UCSD-AML1 (cell line): ENCODE data around the gene RHEB.

Experiments used
- DNase-seq: peaks from one replicate; lab custom pipeline; 2025; ENCODE audit not compliant: unreplicated experiment; lab: John Stamatoyannopoulos, UW

Gene RHEB

DNA sequence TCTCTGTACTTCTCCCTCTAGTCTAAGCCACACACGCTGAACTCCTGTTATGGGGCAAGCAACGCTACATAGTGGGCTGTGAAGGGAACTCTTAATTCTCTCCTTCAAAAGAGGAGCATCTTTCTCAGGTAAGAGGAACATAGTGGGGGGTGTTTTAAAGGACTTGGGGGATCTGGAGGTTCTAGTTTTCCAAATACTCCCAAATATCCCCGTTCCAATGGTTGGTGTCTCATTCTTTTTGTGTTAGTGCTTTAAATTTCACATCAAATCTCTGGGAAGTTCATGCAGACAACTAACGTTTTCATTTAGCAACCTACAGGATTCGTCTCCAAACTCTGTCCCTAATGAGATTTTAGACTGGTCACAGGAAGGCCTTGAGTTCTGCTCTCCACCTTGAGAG is 97.5 kb downstream of the RHEB start:
- no peak for DNase-seq

DNA sequence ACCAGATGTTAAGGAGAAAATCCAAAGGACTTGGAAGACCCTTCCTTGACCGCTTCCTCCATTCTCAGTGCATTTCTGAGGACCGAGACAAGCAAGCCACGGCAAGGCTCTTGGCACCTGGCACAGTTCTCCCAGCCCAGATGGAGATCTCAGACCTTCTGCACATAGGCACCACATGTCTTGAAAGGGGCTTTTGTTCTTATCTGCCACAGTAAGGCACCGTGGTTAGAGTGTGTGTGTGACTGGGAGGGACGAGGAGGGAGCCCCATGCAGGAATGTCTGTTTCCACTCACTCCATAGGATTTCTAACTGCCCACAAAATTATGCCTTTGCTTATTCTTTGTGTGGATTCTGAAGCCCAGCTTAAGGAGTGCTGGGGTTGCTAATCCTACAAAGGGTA is 99.6 kb downstream of the RHEB start:
- no peak for DNase-seq

DNA sequence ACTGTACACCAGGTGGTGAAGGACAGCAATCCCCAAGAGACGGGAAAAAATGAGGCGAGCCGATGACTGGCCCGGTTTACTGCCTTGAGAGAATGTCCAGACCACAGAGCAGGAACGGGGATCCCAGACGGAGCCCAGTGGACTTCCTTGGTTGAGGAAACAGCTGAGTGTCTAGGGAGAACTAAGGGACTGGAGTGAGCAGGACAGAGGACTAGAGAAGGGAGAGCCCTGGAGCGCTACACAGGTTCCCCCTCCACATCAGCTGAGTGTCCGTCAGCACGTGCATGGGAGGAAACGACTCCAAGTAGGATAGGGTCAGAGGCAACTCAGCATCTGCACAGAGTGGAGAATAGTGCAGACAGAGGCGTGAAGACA is 102.8 kb downstream of the RHEB start:
- DNase-seq, result no peak

DNA sequence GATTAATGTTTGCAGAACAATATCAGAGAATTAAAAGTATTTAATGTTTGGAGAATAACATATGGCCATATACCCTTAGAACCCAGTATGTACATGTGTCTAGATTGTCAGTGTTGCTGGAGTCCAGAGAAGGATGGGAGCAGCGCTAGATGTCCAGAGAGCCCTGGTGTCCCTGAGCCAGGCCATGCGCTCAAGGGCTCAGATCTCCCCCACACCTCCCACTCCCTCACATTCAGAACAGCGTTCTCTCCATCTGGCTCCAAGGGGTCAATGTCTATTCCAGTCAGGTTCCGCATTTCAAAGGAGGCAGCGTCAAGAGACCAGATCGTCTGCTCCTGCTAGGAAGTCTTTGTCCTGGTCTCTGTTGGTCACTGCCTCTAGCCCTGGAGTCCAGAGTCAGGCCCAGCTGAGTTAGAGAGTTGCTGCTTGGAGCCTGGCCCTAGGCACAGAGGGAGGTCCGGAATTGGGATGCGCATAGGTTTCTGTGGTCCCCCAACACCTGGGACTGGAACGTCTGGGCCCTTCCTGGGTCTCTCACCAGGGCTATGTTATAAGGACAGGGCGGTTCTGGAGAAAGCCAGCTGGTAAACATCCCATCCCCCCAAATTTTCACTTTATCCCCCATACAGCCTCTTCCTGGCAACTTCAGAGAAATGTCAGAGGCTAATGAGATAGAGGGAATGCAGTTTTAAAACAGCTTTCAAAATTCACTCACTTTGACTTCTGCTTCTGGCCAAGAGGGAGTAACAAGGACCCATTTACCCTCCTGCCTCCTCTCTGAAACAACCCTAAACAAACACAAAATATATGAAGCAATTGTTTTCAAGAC is 103.4 kb downstream of the RHEB start:
- DNase-seq, result no peak
